GM19468 (cell line): ENCODE data around the gene PSG6.
"Not testable (repeated sequence)": the region's sequence is repeated elsewhere in the genome, so short reads cannot be mapped to it uniquely, and the experiment has no call there.

Experiments
- ATAC-seq: cut with Tn5 transposase; IDR thresholded peaks from one replicate; pipeline ENCODE4 v1.9.1; 2021; ENCODE audit warnings: mild to moderate bottlenecking, moderate library complexity, moderate number of reproducible peaks; ENCODE audit not compliant: unreplicated experiment; ENCODE audit errors: extremely low read depth

PSG6 gene

DNA sequence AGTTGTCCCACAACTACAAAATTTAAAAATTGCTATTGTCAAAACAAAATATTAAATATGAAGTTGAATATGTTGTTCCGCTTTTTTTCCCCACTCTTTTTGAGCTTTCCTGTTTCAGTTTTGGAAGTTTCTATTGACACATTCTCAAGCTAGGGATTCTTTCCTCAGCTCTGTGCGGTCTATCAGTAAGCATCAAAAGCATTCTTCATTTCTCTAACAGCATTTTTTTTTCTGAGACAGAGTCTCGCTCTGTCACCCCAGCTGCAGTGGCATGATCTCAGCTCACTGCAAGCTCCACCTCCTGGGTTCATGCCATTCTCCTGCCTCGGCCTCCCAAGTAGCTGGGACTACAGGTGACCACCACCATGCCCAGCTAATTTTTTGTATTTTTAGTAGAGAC lies 4.8 kb downstream of the PSG6 start:
- ATAC-seq, result not testable (repeated sequence)

DNA sequence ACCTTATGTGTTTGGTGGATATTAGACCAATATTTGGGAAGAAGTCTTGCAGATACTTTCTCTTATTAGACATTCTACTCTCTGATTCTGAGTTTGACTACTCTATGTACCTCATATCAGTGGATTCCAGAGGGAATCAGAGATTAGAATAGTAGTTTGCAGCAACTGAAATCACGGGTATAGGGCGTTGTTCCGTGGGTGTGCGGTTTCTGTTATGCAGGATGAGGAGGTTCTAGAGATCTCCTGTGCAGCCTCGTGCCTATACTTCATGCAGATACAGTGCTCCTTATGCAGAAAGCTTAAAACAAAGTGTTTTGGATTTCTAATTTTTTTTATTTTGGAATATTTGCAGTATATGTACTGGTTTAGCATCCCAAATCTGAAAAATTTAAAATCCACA lies 6.0 kb downstream of the PSG6 start:
- ATAC-seq, result not testable (repeated sequence)

DNA sequence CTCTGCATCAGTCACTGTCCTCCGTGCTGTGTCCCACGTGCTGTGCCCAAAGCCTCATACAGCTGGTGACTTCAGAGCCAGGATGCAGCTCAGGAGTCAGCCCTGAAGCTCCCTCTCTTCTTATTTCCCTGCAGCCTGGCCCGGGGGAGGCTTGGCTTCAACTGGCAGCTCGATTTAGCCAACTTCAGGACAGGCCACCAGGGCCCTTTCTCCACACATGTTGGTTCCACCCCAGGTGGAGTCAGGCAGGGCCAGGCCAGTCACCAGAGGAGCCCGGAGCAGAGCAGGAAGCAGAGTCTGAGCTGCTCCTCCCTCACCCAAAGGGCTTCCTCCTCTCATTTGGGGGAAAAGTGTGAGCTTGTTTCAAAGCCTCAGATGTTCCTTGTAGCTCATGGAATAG lies 11.5 kb downstream of the PSG6 start:
- not testable (repeated sequence) for ATAC-seq

DNA sequence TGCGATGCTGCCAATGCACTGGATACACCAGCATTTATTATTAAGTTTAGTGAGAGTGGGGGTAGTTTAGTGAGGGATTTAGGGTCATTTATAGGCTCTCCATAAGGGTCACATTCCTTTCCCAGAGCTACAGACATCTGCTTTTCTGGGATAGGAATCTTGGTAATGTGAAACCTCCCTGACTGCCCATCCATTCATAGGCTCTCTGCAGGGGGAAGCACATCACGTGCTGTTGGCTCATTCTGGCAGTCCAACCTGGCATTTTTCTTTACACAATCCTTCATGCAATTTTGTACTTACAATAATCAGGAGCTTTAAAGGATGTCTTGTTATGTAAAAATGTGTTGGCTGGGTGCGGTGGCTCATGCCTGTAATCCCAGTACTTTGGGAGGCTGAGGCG lies 17.1 kb downstream of the PSG6 start:
- not testable (repeated sequence) for ATAC-seq

DNA sequence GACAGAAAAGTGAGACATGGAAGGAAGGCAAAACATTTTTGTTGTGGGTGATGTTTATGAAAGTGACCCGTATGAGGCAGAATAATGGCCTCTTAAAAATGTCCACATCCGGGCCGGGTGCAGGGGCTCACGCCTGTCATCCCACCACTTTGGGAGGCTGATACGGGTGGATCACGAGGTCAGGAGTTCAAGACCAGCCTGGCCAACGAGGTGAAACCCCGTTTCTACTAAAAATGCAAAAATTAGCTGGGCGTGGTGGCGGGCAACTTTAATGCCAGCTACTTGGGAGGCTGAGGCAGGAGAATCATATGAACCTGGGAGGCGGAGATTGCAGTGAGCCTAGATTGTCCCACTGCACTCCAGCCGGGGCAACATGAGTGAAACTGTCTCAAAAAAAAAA lies 18.0 kb downstream of the PSG6 start:
- ATAC-seq, result not testable (repeated sequence)

DNA sequence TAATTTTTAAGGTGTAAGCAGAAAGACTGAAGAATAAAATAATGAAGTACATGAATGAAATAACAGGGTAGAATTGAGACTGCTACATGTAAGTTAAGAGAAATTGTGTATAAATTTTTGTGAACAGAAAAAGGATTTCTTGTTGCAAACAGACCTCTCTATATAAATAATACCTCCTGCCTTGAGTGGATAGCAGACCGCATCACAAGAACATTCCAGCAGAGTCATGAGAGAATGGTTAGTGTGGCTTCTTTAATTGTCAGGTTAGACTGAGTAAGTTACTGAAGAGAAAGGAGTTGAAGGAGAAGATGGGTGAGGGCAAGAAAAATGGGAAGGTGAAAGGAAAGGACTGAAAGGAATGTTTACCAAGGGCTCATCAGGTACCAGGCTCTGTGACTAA lies 18.6 kb downstream of the PSG6 start:
- not testable (repeated sequence) for ATAC-seq

DNA sequence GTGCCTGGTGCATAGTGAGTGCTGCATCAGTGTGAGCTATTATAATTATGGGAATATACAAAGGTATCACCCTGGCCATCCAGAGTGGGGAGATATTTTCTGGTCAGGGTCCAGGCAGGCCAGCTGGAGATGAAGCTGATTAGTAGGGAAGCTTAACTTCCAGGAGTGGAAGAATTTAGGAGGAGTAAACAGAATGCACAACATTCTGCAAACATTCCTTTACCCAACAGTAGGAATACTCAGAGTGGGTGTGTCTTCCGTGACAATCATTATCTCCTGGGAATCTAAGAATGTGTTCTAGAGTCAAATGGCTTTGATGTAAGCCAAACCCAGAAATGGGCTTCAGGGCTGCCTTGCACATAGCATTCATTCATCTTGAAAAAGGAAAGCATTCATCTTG lies 19.0 kb downstream of the PSG6 start:
- ATAC-seq, result not testable (repeated sequence)

DNA sequence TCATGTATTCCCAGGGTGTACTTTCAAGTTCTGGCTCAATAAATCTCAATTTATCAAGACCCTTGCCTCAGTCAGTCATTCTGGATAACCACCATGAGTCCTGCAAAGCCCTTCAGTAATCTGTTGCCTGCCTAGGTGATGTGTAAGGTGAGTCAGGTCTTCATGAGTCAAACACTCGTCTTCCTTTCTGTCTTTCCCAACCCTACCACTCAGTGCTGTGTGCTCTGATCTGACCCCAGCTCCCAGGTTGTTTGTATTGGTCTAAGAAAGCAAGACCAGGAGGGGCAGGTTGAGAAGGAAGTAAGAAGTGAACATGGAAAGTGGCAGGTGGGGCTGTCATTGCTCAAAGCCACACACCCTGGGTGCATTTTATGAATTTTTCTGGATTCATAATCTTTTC lies 20.0 kb downstream of the PSG6 start:
- not testable (repeated sequence) for ATAC-seq

DNA sequence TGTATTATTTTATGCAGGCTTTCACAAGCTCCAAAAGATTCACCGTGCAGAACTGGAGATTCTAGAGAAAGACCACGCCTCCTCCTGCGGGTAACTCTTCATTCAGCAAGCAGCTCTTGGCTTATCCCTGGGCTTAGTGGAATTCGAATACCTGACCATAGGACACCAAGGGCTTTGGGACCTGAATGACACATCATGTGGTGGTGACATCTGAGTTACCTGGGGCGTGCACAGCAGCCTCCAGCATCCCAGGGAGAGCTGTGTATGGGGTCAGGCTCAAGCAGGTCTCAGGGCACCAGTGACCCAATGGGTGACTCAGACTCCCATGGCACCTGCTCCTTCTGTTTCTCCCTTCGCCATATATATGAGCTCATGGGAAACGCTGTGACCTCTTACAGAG lies 27.2 kb downstream of the PSG6 start:
- ATAC-seq, result not testable (repeated sequence)

DNA sequence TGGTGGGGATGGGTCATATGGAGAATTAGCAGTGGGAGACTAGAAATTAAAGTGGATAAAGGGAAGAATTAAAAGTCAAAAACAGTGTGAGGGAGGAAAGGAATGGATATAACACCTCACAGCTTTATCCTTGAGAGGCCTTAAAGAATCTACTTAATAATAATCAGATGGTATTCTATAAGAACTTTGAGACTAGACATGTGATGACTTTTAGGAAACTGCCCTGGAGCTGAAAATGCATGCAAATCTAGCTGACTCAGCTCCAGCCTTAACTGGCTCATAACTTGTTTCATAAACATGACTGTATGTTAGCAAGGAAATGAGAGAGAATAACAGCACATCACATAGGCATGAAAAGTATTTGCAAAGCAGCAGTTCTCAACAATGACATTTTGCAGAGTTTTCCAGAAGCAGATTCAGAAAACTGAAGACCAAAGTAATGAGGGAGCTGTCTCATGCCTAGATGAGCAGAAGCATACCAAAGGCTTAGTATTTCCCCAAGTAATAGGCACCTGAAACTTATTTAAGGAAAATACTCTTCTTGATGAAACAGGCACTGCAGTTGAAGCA lies 29.7 kb downstream of the PSG6 start:
- ATAC-seq, result not testable (repeated sequence)

DNA sequence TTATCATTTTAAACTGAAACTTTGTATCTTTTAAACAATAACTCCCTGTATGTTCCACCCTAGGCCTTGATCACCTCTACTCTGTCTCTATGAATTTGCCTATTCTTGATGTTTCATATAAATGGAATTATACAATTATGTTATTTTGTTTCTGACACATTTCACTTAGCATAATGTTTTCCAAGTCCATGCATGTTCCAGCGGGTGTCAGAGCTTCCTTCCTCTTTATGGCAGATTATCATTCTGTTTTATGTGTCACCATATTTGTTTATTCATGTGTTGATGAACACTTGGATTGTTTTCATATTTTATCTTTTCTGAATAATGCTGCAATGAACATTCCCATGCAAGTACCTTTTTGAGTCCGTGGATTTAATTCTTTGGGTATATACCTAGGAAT lies 35.0 kb downstream of the PSG6 start:
- not testable (repeated sequence) for ATAC-seq

DNA sequence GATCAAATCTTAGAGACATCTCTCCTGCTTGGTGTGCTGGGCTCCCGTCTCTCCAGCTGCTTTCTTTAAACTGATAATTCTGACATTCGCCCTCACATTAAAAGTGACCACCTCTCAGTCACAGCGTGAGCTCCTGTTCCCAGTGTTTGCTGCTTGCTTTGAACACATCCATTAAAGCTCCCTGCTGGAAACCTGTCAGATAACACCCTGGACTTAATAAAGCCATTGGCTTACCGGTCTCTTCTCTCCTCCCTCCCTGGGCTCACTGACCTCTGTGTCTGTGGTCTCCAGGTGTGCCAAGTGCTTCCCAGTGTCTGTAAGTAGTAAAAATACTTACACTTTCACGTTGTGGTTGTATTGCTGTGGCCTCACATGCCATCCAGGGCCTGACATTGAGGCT lies 35.7 kb downstream of the PSG6 start:
- ATAC-seq, result not testable (repeated sequence)

DNA sequence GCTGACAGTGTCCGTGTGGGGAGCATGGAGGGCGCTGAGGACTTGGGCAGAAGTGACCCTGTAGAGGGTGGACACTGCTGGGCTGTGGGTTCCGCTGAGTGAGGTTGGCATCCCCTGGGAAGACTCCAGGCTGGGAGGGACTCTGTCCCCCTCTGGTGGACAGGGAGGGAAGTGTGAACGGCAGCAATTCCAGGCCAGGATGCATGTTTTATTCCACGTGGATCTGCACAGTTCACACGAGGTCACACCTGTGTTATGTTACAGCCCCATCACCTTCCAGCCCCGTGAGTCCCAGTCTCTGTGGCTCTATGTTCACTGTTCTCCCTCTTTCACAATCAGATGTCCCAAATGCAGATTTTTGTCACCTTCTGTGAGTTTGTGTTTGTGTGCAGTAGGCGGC lies 36.4 kb downstream of the PSG6 start:
- not testable (repeated sequence) for ATAC-seq

DNA sequence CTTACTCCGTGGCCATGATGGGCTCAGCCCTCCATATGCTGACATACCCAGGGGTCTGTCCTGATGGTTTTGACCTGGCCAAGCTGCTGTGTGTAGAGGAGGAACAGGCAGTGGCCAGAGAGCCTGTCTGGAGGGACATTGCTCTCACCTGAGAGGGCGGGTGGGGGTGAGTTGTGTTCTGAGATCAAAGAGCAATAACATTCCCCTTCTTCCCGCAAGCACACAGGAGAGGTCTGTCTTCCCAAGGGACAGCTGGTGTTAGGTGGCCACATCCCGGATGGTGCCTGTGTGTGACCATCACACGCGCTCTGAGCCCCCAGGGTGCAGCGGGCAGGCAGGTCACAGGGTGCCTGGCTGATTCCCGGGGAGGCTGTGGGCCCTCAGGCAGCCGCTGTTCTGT lies 37.1 kb downstream of the PSG6 start:
- ATAC-seq, result not testable (repeated sequence)

DNA sequence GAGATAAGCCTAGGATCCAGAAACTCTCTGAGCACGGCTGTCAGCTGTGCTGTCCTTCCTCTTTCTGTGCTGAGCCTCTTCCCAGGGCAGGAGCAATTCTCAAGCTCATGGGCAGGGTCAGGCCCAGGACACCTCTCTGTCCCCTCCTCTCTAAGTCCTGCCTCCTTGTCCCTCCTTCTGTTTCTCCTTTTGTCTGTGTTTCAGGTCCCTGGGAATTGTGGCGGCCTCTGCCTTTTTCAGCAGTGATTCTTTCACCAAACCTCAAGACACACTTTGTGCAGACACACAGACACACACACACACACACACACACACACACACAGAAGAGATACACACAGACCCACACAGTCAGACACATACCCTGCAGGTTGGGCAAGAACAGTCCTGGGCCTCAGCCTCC lies 38.1 kb downstream of the PSG6 start, which contains the start of gene PSG1:
Gene PSG1, minus strand, starts transcription at position 101 of the 400 bp plus-strand sequence. CDS start 132 bp downstream, outside the sequence.
- ATAC-seq, result no peak

DNA sequence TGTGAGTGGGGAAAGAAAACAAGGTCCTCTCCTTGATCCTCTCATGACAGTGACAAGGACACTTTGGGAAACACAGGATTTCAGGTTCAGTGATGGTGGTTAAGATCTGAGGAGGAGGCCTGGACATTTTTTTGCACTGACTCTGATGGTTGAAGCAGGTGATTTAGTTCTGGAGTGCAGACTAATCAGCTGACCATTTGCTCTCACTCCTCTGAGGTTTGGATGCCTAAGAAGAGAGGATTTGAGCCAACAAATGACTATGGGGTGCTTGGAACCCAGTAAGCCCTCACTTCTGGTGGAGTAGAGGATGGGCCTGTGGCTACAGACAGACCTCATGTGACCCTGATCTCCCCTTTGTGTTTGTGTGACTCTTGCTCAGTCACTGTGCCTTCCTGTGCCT lies 41.1 kb downstream of the PSG6 start:
- not testable (repeated sequence) for ATAC-seq

DNA sequence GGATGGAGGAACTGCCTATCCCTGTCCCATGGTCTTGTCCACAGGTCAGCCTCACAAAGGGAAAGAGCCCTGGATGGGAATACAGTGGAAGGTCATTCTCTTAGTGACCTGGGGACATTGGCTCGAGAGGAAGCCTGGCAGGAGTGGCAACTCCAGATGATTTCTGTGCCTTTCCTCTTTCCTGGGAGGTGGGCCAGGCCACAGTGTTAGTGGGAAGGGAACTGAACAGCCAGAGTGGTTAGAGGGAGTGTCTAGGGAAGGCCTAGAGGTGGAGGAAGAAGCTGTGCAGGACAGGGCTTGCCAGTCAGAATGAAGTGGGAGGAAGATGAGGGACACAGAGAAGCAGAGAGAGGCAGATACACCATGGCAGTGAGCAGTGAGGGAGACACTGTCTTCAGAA lies 41.8 kb downstream of the PSG6 start:
- not testable (repeated sequence) for ATAC-seq

DNA sequence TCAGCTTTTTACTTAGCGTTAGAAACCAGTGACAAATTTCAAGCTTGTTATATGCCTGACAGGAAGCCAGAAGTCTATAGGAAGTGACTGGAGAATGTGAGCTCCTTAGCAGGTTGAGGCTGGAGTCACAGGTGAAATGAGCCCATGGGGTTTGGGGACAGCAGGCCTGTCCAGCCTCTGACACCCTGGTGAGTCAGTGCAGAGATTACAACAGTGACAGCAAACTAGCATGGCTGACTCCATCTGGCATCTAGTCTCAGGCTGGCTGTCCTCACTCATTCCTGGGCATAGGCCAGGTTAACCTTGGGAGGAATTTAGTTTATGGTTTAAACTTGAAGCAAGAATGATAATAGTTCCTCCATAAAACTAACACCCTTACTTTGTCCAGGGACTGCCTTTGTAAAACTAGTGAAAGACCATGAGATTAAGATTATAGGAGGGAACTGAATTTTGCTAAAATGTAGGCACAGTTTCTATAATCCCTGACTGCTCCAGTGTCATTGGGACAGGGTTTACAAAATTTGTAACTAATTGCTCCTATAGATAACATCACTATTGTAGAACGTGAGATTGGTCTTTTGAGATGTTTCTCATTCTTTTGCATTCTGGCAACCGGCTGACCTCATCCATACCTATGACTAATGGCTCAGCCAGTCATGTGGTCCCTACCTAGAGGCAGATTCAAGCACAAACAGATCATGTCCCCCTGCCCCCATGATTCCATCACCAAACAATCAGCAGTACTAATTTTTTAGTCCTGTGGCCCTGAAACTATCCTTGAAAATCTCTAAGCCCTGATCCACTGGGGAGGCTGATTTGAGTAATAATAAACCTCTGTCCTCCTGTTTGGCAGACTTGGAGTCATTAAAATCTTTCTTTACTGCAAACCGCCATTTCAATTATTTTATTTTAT lies 42.5 kb downstream of the PSG6 start:
- ATAC-seq, result not testable (repeated sequence)

DNA sequence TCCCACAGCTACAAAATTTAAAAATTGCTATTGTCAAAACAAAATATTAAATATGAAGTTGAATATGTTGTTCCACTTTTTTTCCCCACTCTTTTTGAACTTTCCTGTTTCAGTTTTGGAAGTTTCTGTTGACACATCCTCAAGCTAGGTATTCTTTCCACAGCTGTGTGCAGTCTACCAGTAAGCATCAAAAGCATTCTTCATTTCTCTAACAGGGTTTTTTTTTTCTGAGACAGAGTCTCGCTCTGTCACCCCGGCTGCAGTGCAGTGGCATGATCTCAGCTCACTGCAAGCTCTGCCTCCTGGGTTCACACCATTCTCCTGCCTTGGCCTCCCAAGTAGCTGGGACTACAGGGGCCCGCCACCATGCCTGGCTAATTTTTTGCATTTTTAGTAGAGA lies 43.6 kb downstream of the PSG6 start:
- not testable (repeated sequence) for ATAC-seq

DNA sequence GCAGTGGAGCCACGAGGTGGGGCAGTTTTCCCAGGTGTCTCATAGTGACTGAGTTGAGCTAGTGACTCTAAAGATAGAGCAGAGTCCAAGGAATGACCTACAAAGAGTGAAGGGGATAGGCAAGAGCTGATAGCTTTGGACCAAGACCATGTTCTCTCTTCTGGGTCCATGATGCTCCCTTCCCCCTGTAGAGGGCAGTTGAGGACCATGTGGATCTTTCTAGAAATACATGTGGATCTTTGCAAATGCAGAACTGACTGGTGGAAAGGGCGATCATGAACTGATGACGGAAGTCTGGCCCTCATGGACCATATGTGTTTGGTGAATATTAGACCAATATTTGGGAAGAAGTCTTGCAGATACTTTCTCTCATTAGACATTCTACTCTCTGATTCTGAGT lies 45.1 kb downstream of the PSG6 start:
- no peak for ATAC-seq

DNA sequence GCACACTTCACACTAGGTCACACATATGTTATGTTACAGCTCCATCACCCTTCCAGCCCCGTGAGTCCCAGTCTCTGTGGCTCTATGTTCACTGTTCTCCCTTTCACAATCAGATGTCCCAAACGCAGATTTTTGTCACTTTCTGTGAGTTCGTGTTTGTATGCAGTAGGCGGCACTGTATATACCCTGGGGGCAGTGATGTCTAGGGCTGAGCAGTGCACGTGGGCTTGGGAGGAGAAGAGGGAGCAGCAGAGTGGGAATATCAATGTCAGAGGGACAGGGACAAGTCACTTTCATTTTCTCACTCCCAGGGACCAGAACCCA lies 60.2 kb downstream of the PSG6 start:
- ATAC-seq, result no peak
